HepG2 (cell line): ENCODE measurements around the gene RORC. TPM values are rescaled to one million over a fixed set of nuclear protein-coding genes. Genes with fewer than 3 reads are reported as not detected.

Experiments
- HES4 ChIP-seq: sonication (generic); formaldehyde crosslinking; IDR thresholded peaks from 2 replicates; pipeline ENCODE4 v1.9.0; 2021; ENCODE audit warnings: mild to moderate bottlenecking, missing genetic modification reagents, borderline replicate concordance
- MAFF ChIP-seq: IDR thresholded peaks from 2 replicates; pipeline ENCODE4 v1.6.1; 2011; ENCODE audit warnings: low read depth, low read length, improper control_type of control experiment
- MYC ChIP-seq: sonication (generic); formaldehyde crosslinking; IDR thresholded peaks from 2 replicates; pipeline ENCODE4 v1.9.0; 2021; ENCODE audit warnings: missing genetic modification reagents, borderline replicate concordance
- NFATC3 ChIP-seq: sonication (generic); formaldehyde crosslinking; IDR thresholded peaks from 2 replicates; pipeline ENCODE4 v1.5.1; 2020; ENCODE audit warnings: mild to moderate bottlenecking, missing genetic modification reagents
- SALL1 ChIP-seq: sonication (generic); formaldehyde crosslinking; IDR thresholded peaks from 2 replicates; pipeline ENCODE4 v1.8.0; 2022; ENCODE audit warnings: mild to moderate bottlenecking, missing genetic modification reagents
- SCMH1 ChIP-seq: sonication (generic); formaldehyde crosslinking; IDR thresholded peaks from 2 replicates; pipeline ENCODE4 v1.9.0; 2021; ENCODE audit warnings: missing genetic modification reagents, mild to moderate bottlenecking, borderline replicate concordance
- ZFY ChIP-seq: sonication (generic); formaldehyde crosslinking; IDR thresholded peaks from 2 replicates; pipeline ENCODE4 v1.4.0; 2020; ENCODE audit warnings: missing genetic modification reagents
- ZIK1 ChIP-seq: sonication (generic); formaldehyde crosslinking; IDR thresholded peaks from 2 replicates; pipeline ENCODE4 v1.5.0; 2020; ENCODE audit warnings: mild to moderate bottlenecking, low read depth, missing genetic modification reagents, borderline replicate concordance
- ZNF569 ChIP-seq: sonication (generic); formaldehyde crosslinking; IDR thresholded peaks from 2 replicates; pipeline ENCODE4 v1.5.0; 2020; ENCODE audit warnings: mild to moderate bottlenecking, missing genetic modification reagents, moderate library complexity, borderline replicate concordance
- polyA plus RNA-seq, 8 experiments: library from polyadenylated mRNA; depleted of rRNA in 3 of 8; stranded (reverse) in 7 of 8; unstranded in 1 of 8; fragments of >200 nt; fragmentation: Illumina TruSeq in 4 of 8; extraction: Trizol in 4 of 8; gene quantifications; 2 replicates each; pipeline versions ENCODE4 v1.2.1 to v1.2.3, GENCODE V29; 2011 to 2016; ENCODE audit warnings: low read depth in 4 of 8, missing spikeins in 1 of 8, mixed read lengths in 1 of 8; ENCODE audit not compliant: insufficient read depth in 1 of 8
- total RNA-seq, 5 experiments: library from RNA; depleted of rRNA; stranded (reverse); fragments of >200 nt; fragmentation: Illumina TruSeq; extraction: Trizol; gene quantifications; 2 replicates each; pipeline ENCODE4 v1.2.3, GENCODE V29; 2016; ENCODE audit warnings: low read depth in 1 of 5
- TF ChIP-seq, protein P1 (sequence below): sonication (generic); formaldehyde crosslinking; IDR thresholded peaks from 2 replicates; pipeline ENCODE4 v1.4.0; 2020; ENCODE audit warnings: mild to moderate bottlenecking, missing genetic modification reagents
- TF ChIP-seq, protein P2 (sequence below): sonication (generic); formaldehyde crosslinking; IDR thresholded peaks from 2 replicates; pipeline ENCODE4 v1.9.0; 2021; ENCODE audit warnings: missing genetic modification reagents, mild to moderate bottlenecking, borderline replicate concordance
- TF ChIP-seq, protein P3 (sequence below): sonication (generic); formaldehyde crosslinking; IDR thresholded peaks from 2 replicates; pipeline ENCODE4 v1.5.1; 2020; ENCODE audit warnings: missing genetic modification reagents, mild to moderate bottlenecking, borderline replicate concordance
- TF ChIP-seq, protein P4 (sequence below): sonication (generic); formaldehyde crosslinking; IDR thresholded peaks from 2 replicates; pipeline ENCODE4 v1.4.0; 2020; ENCODE audit warnings: missing genetic modification reagents, borderline replicate concordance
- TF ChIP-seq, protein P5 (sequence below): sonication (generic); formaldehyde crosslinking; IDR thresholded peaks from 2 replicates; pipeline ENCODE4 v1.9.0; 2022; ENCODE audit warnings: low read depth, missing genetic modification reagents

RORC gene
- total and polyA plus RNA-seq, 2 of the 13 experiments (the other 11 are each of a cell fraction or from before 2014, with no cell fraction given): 2.5 to 6.5 TPM

DNA sequence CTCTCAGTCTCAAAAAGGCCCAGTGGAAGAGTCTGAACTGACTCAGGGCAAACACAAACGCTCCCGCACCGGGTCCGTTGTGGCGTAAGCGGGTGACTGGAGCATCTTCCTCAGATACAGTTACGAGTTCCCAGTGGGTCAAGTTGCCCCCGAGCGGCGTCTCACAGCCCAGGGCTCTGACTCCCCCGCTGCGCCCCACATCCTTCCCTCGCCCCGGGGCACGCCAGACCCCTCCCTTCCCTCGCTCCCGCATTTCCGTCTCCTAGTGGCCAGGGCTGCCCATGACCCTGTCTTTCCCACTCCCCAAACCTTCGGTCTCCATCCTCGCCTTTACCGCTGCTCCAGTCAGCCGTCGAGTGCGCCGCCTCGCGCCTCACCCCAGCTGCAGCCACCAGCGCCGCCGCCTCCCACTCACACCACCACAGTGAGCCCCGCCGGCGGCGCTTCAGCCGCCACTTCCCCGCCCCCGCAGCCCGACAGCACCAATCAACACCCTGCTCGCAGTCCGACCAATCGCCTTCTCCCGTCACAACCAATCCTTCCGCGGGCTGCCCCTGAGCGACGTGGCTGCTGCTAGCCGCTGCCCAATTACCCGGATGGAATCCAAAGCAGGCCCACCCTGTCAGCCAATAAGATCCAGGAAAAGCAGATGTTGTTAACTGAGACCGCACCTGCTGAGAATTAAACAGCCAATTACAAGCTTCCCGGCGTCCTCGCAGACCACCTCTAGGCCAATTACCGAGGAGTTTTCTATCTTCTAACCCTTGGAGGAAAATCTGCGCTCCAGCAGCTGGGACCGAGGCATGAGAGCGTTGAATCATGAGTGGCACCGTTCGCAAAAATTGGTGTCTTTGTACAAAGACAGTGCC lies 41.3 kb downstream of the RORC start, which contains the start of gene TDRKH (continued):
- TF ChIP-seq, protein P1, sequence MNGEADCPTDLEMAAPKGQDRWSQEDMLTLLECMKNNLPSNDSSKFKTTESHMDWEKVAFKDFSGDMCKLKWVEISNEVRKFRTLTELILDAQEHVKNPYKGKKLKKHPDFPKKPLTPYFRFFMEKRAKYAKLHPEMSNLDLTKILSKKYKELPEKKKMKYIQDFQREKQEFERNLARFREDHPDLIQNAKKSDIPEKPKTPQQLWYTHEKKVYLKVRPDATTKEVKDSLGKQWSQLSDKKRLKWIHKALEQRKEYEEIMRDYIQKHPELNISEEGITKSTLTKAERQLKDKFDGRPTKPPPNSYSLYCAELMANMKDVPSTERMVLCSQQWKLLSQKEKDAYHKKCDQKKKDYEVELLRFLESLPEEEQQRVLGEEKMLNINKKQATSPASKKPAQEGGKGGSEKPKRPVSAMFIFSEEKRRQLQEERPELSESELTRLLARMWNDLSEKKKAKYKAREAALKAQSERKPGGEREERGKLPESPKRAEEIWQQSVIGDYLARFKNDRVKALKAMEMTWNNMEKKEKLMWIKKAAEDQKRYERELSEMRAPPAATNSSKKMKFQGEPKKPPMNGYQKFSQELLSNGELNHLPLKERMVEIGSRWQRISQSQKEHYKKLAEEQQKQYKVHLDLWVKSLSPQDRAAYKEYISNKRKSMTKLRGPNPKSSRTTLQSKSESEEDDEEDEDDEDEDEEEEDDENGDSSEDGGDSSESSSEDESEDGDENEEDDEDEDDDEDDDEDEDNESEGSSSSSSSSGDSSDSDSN (CRISPR knock-in tag): peak; percentile 75
- TF ChIP-seq MAFF: no peak
- peak; percentile 64 for TF ChIP-seq ZFY
- peak; percentile 69 for TF ChIP-seq MYC (CRISPR knock-in tag)
- TF ChIP-seq NFATC3 (CRISPR knock-in tag): 0 out of 2 replicates have a peak, but pooled peaks have one; percentile 65
- TF ChIP-seq, protein P2, sequence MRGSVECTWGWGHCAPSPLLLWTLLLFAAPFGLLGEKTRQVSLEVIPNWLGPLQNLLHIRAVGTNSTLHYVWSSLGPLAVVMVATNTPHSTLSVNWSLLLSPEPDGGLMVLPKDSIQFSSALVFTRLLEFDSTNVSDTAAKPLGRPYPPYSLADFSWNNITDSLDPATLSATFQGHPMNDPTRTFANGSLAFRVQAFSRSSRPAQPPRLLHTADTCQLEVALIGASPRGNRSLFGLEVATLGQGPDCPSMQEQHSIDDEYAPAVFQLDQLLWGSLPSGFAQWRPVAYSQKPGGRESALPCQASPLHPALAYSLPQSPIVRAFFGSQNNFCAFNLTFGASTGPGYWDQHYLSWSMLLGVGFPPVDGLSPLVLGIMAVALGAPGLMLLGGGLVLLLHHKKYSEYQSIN (CRISPR knock-in tag): no peak
- TF ChIP-seq SCMH1 (CRISPR knock-in tag): no peak
- TF ChIP-seq HES4 (CRISPR knock-in tag): no peak
- peak; percentile 76; the same call in 1 of the 2 replicates for TF ChIP-seq ZIK1 (CRISPR knock-in tag)
- TF ChIP-seq, protein P3, sequence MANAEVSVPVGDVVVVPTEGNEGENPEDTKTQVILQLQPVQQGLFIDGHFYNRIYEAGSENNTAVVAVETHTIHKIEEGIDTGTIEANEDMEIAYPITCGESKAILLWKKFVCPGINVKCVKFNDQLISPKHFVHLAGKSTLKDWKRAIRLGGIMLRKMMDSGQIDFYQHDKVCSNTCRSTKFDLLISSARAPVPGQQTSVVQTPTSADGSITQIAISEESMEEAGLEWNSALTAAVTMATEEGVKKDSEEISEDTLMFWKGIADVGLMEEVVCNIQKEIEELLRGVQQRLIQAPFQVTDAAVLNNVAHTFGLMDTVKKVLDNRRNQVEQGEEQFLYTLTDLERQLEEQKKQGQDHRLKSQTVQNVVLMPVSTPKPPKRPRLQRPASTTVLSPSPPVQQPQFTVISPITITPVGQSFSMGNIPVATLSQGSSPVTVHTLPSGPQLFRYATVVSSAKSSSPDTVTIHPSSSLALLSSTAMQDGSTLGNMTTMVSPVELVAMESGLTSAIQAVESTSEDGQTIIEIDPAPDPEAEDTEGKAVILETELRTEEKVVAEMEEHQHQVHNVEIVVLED (CRISPR knock-in tag): peak; percentile 60; the same call in 1 of the 2 replicates
- TF ChIP-seq ZNF569 (CRISPR knock-in tag): no peak
- TF ChIP-seq SALL1 (CRISPR knock-in tag): peak; percentile 83
- TF ChIP-seq, protein P4, sequence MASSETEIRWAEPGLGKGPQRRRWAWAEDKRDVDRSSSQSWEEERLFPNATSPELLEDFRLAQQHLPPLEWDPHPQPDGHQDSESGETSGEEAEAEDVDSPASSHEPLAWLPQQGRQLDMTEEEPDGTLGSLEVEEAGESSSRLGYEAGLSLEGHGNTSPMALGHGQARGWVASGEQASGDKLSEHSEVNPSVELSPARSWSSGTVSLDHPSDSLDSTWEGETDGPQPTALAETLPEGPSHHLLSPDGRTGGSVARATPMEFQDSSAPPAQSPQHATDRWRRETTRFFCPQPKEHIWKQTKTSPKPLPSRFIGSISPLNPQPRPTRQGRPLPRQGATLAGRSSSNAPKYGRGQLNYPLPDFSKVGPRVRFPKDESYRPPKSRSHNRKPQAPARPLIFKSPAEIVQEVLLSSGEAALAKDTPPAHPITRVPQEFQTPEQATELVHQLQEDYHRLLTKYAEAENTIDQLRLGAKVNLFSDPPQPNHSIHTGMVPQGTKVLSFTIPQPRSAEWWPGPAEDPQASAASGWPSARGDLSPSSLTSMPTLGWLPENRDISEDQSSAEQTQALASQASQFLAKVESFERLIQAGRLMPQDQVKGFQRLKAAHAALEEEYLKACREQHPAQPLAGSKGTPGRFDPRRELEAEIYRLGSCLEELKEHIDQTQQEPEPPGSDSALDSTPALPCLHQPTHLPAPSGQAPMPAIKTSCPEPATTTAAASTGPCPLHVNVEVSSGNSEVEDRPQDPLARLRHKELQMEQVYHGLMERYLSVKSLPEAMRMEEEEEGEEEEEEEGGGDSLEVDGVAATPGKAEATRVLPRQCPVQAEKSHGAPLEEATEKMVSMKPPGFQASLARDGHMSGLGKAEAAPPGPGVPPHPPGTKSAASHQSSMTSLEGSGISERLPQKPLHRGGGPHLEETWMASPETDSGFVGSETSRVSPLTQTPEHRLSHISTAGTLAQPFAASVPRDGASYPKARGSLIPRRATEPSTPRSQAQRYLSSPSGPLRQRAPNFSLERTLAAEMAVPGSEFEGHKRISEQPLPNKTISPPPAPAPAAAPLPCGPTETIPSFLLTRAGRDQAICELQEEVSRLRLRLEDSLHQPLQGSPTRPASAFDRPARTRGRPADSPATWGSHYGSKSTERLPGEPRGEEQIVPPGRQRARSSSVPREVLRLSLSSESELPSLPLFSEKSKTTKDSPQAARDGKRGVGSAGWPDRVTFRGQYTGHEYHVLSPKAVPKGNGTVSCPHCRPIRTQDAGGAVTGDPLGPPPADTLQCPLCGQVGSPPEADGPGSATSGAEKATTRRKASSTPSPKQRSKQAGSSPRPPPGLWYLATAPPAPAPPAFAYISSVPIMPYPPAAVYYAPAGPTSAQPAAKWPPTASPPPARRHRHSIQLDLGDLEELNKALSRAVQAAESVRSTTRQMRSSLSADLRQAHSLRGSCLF (CRISPR knock-in tag): 0 out of 2 replicates have a peak, but pooled peaks have one; percentile 39
- TF ChIP-seq, protein P5, sequence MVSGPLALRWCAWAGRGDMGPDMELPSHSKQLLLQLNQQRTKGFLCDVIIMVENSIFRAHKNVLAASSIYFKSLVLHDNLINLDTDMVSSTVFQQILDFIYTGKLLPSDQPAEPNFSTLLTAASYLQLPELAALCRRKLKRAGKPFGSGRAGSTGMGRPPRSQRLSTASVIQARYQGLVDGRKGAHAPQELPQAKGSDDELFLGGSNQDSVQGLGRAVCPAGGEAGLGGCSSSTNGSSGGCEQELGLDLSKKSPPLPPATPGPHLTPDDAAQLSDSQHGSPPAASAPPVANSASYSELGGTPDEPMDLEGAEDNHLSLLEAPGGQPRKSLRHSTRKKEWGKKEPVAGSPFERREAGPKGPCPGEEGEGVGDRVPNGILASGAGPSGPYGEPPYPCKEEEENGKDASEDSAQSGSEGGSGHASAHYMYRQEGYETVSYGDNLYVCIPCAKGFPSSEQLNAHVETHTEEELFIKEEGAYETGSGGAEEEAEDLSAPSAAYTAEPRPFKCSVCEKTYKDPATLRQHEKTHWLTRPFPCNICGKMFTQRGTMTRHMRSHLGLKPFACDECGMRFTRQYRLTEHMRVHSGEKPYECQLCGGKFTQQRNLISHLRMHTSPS (CRISPR knock-in tag): no peak
